Embryonic facial prominence (tissue), 1 donor: ENCODE results near the gene ZNF892.
"Not testable (repeated sequence)": the region's sequence is repeated elsewhere in the genome, so short reads cannot be mapped to it uniquely, and the experiment has no call there.

Experiments
- DNase-seq: peaks from one replicate; pipeline ENCODE4 v3.0.0-alpha.2; 2016; ENCODE audit errors: extremely low spot score

Gene ZNF892

DNA sequence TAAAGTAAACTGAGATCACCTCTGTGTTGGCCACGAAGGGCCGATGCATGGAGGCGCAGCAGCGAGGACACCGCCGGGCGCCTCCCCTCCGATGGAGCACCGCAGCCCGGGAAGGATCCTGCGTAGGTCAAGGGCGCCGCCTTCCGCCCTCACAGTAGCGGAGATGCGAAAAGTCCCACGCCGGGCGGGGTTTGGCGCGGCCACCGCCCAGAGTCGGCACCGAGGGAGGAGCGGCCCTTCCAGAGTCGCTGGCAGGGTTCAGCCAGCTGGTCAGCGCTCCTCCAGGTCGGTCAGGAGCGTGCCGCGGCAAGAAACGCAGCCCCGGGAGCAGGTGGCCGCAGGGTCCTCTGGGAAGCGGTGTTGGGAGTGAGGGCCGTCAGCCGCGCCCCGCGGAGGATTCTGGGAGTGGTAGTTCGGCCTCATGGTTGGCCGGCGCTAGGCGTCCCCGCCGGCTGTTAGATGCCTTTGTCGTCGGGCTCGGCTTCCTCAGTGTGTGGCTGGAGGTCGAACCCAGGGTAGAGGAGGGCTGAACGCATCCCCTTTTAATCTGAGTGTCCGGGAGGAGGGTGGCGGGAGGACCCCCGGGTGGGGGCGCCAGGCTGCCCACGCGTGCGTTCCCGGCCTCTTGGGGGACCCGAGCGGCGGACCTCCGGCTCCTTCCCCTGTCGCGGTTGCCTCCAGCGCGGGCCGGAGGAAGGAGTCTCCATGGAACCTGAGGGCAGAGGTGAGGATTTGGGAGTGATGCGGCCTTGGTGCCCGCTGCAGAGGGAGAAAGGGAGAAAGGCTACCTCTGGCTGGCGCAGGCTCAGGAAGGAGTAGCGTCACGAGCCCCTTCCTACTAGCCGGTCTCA is at the start of gene ZNF892:
Gene ZNF892, plus strand, starts transcription at position 411 of the 851 bp plus-strand sequence. Its CDS starts 295 bp downstream, at position 706.
- peak; percentile 70 for DNase-seq

DNA sequence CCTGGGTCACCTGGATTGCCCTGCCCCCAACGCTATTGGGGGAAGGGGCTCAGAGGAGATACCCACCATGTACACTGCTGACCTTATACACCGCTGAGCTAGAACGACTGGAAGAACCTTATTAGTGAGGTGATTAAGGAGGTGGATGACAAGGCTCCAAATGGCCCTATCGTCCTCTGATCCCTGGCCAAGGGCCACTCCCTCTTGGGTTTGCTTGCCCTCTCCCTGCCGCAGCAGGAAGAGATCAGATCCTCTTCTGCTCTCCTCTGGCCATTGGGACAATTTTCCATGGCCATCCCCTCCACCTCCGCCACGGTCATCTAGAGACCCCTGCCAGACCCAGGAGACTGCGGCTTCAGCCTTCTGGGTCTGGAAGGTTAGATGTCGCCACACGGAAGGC is 48.9 kb upstream of the ZNF892 start:
- no peak for DNase-seq

DNA sequence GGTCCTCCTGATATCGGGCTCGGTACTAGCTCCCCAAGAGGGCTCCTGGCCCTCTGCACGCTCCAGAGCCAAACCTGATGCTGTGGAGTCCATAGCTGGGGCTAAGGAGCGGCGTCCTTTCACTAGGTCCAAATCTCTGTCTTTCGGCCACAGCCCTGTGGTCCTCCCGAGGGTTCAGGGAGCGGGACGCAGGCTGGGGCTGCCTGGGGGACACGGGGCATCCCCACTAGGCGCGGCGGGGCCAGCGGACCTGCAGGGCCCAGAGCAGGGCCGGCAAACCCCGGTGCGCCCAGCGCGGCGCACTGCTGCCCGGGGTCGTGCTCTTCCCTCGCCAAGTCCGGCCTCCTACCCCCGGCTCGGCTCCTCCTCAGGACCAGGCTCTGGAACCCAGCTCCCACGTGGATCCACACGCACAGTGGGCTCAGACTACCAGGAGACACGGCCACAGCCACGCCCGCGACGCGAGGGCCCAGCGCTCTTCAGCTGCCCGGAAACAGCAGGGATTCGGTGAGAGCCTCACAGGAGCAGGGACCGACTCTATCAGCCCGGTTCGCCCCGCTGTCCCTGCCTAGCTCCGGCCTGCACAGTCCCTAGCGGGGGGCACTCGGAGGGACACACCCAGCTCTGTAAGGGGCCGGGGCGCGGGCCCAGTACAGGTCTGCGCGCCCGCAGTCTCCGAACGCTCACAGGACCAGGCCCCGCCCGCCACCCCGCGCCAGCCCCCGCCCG is 48.3 kb upstream of the ZNF892 start:
- no peak for DNase-seq

DNA sequence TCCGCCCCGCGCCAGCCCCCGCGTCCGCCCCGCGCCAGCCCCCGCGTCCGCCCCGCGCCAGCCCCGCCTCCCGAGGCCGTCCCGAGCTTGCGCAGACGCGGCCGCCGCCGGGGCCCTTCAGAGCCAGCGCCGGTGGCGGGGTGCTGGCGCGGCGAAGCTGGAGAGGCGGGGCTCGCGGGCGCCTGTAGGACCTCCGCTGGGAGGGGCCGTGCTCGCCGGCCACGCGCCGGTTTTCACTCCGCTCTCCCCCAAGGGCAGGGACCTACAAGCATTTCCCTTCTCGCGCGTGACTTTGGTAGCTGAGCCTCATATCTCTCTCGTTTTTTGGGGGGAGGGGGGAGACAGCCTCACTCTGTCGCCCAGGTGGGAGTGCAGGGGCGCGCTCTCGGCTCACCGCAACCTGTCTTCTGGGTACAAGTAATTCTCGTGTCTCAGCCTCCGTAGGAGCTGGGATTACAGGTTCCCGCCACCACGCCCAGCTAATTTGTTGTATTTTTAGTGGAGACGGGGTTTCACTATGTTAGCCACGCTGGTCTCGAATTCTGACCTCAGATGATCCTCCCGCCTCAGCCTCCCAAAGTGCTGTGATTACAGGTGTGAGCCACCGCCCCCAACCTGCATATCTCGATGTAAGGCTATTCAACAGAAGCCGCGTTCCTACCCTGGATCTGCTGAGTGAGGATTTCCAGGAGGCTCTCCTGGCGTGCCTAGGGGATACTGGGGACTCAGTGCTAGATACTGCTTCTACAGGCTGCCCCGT is 47.5 kb upstream of the ZNF892 start, which contains the start of gene ZNF514:
Gene ZNF514, minus strand, starts transcription at position 159 of the 760 bp plus-strand sequence. CDS start 6,595 bp downstream, outside the sequence.
- DNase-seq: peak; percentile 27

DNA sequence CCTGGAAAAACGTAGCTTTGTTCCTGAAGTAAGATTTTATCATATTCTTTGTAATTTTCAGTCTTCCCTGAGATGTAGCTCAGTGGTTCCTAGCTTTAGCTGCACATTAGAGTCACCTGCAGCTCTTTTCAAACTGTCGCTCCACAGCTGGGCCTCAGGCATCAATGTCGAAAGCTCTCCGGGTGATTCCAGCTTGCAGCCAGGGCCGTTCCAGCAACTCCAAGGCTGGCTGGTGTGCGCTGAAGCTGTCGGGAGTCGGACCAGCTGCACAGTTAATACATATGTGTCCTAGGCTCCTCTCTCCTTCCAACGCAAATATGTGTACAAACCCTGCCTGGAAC is 42.3 kb upstream of the ZNF892 start:
- no peak for DNase-seq

DNA sequence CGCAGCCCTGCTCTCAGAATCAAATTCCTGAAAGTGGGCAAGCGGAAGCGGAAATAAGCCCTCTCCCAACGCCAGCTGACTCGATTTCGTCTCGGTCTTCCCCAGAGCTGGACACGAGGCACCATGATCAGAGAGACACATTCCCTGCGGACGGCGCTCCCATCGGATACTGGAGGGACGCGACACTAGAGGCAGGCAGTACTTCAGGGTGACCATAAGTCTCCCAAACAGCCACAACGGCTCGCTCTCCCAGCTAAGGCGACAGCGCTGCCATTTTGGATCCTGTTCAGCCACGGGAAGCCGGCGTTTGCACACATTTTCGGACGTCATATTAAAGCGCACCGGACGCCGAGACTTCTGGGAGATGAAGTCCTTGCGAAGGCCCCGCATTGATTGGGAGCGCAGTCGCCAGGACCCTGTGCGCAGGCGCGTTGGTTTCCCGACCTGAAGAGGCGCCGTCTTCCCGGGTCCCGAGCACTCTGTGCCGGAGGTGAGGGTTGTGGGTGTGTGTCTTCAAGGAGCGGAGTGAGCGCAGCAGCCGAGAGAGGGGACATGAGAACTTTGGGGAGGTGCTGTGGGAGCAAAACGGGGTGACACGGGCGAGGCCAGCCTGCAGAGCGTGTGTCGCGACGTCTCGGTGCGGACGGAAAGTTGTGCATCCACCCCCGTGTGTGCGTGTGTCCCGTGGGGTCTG is 41.8 kb upstream of the ZNF892 start, which contains the start of gene ZNF2:
Gene ZNF2, plus strand, starts transcription at position 439 of the 694 bp plus-strand sequence. CDS start 10,418 bp downstream, outside the sequence.
- DNase-seq: peak; percentile 96

DNA sequence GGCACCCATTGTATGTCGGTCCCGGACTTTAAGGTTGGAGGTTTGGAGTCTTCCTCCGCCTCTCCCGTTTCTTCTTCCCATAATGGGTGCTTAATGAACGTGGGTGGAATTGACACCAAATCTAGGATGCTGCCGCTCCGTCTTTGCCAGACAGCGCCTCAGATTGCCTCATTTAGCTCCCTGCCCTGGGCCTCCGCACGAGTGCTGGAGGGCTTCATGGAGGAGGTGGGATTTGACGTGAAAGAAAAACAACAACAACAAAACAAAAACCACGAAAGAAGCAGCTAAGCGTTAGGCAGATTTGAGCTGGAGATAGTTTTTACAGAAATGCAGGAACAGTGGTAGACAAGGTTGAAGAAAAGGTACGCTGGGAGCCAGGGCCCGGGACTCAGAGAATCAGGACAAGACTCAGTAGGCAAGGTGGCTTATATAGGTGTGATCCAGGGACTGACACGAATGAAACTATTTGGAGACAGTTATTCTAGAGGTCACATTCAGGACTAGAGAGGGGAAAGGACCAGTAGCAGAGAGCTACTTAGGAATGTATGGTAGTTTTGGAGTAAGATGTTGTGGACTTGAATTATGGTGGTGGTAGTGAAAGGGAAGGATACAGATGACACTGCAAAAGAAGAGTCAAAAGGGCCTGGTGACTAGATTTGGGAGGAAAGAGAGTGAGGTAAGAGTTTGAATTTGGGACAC is 41.1 kb upstream of the ZNF892 start:
- no peak for DNase-seq

DNA sequence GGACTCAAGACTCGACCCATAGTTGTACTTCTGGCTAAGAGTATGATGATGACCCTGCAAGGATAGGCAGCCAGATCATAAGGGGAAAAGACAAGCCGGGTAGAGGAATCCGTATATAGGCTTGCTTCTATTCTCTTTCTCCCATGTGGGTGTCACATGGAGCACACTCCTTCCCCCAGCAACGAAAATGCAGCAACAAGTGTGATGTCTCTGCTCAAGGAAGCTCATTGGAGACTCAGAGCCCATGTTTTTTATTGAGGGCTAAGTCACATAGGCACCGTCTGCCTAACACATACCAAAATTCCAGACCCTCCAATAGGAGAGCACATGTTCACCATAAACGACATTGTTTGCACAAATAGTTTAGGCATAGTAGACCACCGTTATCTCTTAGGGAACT is 35.4 kb upstream of the ZNF892 start:
- DNase-seq: no peak

DNA sequence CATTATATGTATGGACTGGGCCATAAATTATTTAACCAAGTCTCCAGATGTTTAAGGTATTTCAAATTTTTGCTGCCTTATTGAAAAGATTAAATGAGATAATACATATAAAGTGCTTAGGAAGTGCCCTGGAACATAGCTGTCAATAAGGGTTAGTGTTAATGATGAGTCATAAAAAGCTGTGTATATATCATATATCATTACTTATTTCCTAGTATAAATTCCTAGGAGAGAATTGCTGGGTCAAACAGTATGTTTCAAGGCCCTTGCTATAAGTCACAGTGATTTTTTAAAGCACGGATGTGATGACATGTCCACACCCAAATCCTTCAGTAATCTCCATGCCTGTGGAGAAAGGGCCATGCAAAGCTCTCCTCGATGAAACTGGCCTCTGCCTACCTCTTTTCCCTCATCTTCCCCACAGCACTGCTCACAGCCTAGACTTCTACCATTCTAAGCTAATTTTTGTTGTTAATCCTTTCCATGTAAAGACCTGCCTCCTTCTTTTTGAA is 33.2 kb upstream of the ZNF892 start:
- no peak for DNase-seq

DNA sequence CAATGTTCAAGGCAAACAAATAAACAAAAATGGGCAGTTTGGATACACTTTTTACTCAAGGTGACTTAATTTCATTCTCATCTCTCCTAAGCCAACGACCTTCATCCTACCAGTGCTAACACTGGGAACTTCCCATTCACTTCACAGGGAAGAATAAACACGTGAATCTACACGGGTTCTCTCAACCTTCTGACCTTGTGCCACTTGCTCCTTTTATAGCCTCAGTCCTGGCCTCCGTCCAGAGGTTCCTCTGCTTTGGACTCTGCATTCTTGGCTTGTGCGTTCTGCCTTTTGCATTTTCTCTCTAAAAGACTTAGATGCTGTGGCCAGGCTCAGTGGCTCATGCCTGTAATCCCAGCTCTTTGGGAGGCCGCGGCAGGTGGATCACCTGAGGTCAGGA is 27.9 kb upstream of the ZNF892 start:
- DNase-seq: no peak

DNA sequence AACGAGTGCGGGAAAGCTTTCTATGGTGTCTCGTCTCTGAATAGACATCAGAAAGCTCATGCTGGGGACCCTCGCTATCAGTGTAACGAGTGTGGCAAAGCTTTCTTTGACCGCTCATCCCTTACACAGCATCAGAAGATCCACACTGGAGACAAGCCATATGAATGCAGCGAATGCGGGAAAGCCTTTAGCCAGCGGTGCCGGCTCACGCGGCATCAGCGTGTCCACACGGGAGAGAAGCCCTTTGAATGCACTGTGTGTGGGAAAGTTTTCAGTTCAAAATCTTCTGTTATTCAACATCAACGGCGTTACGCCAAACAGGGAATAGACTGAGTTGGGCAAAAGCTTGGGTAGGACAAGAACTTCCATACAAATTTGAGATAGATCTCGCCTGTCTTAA is 25.5 kb upstream of the ZNF892 start:
- no peak for DNase-seq

DNA sequence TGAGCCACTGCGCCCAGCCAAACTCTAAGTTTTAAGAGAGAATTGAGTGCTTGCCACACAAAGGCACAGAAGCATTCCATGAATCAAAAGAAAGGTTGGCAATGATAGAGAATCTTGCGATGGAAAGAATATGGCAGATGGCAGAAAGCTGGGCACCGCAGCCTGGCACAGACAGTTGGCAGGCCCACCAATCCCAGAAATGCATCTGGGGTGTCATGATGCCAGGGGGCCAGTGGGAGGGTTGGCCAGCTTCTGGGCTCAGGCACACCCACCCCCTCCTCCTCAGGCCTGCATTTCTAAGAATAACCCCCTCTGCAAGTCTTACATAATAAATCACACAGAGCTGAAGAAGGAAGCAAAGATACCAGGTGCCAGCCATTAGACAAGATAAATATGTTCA is 22.1 kb upstream of the ZNF892 start:
- DNase-seq: no peak

DNA sequence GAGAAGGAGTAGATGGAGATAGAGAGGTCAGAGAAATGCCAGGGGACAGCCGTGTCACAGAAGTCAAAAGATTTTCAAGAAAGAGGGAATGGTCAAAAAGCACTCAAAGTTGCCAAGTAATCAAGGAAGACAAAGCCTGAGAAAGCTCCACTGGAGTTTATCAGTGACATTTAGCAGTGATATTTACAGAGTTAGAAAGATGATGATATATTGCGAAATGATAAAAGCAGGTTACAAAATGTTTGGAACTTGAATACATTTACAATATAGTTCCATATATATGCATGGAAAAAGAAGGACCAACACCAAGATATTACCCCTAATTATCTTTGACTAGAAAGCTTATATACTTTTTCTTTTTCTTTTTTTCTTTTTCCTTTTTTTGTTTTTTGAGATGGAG is 21.3 kb upstream of the ZNF892 start:
- no peak for DNase-seq

DNA sequence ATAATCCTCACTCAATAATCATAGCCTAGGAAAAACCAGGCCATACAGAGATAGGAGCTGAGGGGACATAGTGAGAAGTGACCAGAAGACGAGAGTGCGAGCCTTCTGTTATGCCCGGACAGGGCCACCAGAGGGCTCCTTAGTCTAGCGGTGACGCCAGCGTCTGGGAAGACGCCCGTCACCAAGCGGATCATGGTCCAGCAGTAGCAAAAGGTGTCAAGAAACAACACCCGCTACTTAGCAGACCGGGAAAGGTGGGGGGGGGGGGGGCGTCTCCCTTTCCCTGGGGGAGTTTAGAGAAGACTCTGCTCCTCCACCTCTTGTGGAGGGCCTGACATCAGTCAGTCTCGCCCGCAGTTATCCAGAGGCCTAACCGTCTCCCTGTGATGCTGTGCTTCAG is 14.4 kb upstream of the ZNF892 start:
- DNase-seq: not testable (repeated sequence)

DNA sequence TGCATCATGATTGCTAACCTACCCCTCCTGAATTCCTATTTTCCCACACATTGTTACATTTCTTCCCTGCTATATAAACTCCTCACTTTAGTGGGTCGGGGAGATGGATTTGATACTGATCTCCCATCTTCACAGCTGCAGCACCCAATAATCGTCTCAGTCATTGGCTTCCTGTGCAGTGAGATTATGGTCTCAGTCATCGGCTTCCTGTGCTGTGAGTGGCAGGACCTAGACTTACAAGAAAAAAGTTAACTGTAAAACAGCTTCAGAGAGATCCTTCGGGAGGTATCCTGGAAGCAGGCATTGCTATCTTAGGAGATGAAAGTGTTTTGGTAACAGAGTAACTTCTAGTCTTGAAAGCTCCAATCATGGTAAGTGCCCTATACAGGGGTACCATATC is 3.4 kb upstream of the ZNF892 start:
- no peak for DNase-seq

DNA sequence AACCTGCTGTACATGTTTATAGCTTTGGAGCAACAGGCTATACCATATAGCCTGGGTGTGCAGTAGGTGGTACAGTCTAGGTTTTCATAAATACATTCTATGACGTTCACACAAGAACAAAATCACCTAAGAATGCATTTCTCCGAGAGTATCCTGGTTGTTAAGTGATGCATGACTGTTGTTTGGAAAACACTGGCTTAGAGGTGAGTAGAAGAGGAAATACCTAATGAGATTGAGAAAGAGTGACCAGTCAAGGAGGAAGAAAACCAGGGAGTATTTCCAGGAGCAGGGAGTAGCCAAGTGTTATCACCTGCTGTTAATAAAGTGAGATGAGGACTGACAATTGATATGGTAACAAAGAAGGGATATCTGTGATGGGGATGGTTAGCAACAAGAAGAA is 2.9 kb upstream of the ZNF892 start:
- no peak for DNase-seq

DNA sequence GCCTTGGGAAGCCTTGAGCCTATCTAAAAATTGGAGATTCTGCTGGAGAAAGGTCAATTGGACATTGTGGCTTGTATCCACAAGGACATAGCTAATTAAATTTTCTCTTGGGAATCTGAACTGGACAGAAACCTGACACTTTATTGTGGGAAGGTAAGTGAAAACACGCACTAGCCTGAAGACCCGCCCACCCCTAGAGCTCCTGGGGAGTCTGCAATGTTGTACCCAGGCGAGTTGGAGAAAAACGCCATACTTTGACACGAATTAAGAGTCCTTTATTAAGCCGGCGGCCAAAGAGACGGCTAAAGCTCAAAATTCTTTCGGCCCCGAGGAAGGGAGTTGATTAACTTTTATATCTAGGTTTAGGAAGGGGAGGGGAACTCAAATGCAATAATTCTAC is 1.2 kb upstream of the ZNF892 start:
- no peak for DNase-seq

DNA sequence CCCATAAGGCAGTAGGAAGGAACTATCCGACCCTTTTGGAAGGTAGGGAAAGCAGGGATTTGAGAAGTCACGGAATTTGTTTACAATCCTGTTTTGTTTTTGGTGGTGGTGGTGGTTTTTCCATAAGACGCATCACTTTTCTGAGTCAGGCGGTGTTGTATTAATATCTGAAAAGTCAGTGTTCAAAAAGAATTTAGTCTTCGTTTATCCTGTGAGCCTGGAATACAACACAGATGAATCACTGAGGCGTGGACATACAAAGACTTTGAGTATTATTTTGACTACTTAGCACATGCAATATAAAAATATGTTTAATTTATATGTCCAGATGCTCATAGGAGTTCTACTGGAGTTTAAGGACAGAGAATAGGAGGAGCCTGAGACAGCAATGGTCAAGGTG is 785 bp downstream of the ZNF892 start:
- DNase-seq: no peak

DNA sequence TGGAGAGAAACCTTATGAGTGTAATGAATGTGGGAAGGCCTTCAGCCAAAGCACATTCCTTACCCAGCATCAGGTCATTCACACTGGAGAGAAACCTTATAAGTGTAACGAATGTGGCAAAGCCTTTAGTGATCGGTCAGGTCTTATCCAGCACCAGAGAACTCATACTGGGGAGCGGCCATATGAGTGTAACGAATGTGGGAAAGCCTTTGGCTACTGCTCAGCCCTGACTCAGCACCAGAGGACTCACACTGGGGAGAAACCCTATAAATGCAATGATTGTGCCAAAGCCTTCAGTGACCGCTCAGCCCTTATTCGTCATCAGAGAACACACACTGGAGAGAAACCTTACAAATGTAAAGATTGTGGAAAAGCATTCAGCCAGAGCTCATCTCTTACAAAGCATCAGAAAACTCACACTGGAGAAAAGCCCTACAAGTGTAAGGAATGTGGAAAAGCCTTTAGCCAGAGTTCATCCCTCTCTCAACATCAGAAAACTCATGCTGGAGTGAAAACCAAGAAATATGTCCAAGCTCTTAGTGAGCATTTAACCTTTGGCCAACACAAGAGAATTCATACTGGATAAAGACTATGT is 7.8 kb downstream of the ZNF892 start:
- DNase-seq: no peak

DNA sequence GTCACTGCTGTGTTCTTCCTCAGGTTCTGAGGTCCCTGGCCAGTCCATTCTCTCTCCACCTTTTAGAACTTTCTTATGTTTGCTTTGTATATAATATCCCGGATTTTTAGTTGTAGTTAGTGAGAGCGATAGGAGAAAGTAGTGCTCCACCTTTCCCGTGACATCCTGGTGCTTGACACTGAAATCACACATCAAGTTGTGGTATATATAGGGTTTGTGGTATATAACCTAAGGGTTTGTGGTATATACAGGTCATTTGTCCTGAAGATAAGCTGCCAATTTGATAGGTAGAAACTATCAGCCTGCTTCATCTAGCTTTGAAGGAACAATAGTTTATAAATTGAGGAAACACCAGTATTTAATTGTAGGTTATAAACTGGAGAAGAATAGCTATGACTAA is 13.1 kb downstream of the ZNF892 start:
- no peak for DNase-seq
